NB4 (cell line): ENCODE results near the gene RANBP3L.

Experiments used
- CTCF ChIP-seq: IDR thresholded peaks from one replicate; pipeline ENCODE4 v1.5.1; 2012; ENCODE audit warnings: low read depth, low read length
- MAX ChIP-seq: IDR thresholded peaks from 2 replicates; pipeline ENCODE4 v1.6.1; 2011; ENCODE audit warnings: low read depth, low read length
- MYC ChIP-seq: IDR thresholded peaks from 2 replicates; pipeline ENCODE4 v1.6.1; 2011; ENCODE audit warnings: low read depth, low read length
- POLR2A ChIP-seq: IDR thresholded peaks from 2 replicates; pipeline ENCODE4 v1.6.1; 2011; ENCODE audit warnings: mild to moderate bottlenecking; ENCODE audit not compliant: insufficient read length; ENCODE audit errors: extremely low read depth

GRCh38 chr5:36252722-36253365 is 48.9 kb downstream of the RANBP3L start:
- TF ChIP-seq POLR2A (no peak), CTCF (no peak), MAX (no peak), MYC (no peak)
